GM11168 (cell line): Measurements from ENCODE around the gene FBRS.

ENCODE experiments used
- in situ Hi-C: fragments of 300-500 bp; cut with MboI; formaldehyde crosslinking; loops from one replicate; pipeline ENCODE4 v1.12.0; 2022; ENCODE audit warnings: low sequenced_read_pairs; ENCODE audit not compliant: unreplicated experiment

Gene FBRS

DNA sequence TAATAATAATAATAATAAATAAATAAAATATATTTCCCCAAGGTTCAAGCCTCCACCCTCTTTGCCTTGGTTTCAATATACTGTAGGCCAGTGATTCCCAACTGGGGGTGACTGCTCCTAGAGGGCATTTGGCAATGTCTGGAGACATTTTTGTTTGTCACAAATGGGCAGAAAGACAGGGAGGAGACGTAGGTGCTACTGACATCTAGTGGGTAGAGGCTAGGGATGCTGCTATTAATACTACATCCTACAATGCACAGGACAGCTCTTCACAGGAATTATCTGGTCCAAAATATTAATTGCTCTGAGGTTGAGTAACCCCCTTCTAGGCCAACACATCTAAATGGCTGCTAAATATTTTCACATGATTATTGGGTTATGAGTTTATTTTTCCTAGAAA is 20.3 kb upstream of the FBRS start:
- in situ Hi-C loops: no loop called here

DNA sequence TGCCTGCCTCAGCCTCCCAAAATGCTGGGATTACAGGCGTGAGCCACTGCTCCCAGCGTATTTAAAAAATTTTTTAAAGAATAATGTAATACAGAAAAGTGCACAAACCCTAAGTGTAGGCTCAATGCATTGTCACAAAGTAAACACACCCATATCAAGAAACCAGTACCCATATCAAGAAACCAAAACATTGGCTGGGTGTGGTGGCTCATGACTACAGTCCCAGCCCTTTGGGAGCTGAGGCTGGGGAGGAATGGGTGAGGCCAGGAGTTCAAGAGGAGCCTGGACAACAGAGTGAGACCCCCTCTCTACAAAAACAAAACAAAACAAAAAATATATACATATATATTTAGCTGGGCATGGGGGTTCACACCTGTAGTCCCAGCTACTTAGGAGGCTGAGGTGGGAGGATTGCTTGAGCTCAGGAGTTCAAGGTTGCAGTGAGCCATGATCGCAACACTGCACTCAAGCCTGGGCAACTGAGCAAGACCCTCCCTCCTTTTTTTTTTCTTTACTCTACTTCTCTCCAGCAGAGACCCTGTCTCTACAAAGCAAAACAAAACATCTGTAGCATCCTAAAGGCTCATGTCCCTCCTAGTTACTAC is 16.8 kb upstream of the FBRS start:
- in situ Hi-C loops: no loop called here

DNA sequence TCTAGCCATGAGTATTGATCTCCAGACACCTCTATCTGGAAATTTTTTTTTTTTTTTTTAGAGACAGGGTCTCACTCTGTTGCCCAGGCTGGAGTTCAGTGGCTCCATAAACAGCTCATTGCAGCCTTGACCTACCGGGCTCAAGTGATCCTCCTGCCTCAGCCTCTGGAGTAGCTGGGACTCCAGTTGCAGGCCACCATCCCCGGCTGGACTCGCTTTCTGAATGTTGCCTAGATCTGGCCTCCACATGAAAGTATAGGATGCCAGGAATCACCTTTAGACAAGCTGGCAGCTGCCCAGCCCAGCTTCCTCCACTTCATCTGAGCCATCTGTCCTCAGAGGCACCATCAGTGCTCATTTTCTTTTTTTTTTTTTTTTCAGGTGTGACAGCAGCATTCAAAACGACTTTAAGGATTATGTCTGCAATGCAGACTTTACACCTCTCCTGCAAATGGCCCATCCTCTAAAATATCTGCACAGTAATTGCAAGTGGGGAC is 13.8 kb upstream of the FBRS start:
- in situ Hi-C loops: no loop called here

DNA sequence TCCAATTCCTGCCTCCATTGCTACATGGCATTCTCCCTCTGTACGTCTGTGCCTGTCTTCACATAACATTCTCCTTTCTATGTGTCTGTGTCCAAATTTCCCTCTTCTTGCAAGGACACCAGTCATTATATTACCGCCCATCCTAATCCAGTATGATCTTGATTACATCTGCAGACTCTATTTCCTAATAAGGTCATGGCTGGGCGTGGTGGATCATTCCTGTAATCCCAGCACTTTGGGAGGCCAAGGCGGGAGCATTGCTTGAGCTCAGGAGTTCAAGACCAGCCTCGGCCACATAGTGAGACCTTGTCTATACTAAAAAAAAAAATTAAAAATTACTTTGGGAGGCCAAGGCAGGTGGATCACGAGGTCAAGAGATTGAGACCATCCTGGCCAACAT is 12.5 kb upstream of the FBRS start:
- in situ Hi-C loops: no loop called here

DNA sequence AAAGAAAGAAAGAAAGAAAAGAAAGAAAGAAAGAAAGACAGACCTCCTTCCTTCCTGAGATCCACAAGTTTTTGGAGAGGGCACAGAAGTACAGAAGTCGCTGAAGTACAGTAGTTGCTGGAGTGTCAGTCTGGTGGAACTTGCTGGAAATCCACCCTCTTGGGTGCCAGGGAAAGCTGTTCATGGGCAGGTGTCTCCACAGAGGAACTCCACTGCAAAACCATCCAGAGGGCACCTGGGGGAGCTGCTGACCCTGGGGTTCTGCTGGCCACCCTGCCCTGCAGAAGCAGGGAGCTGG is 11.0 kb upstream of the FBRS start:
- in situ Hi-C loops: no loop called here

DNA sequence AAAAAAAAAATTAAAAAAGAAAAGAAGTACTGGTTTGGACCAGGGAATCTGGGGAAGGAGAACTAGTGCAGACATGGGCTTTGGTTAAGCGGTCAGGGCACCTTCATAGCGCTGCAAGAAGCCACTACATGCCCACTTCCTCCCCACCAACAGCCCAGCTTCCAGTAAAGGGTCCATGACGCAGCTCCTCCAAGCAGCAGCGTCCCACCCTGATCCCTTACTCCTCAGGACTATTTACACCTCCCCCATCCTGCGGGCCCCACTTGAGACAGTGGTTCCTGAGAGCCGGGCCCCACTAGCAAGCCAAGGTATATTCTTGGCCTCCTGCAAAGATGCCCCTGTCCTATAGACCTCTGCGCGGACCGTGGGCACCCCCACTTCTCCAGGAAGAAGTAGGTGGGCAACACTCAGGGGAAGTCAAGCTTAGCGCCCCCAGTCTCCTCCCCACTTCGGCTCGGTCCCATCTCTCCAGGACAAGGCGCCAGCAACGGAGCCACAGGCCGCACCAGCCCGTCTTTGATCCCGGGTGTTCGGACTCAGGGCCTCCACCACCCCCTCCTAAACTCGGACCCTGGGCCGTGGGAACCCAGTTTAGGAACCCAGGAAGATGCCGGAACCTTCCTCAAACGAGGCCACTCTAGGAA is 8.4 kb upstream of the FBRS start:
- in situ Hi-C loops: no loop called here

DNA sequence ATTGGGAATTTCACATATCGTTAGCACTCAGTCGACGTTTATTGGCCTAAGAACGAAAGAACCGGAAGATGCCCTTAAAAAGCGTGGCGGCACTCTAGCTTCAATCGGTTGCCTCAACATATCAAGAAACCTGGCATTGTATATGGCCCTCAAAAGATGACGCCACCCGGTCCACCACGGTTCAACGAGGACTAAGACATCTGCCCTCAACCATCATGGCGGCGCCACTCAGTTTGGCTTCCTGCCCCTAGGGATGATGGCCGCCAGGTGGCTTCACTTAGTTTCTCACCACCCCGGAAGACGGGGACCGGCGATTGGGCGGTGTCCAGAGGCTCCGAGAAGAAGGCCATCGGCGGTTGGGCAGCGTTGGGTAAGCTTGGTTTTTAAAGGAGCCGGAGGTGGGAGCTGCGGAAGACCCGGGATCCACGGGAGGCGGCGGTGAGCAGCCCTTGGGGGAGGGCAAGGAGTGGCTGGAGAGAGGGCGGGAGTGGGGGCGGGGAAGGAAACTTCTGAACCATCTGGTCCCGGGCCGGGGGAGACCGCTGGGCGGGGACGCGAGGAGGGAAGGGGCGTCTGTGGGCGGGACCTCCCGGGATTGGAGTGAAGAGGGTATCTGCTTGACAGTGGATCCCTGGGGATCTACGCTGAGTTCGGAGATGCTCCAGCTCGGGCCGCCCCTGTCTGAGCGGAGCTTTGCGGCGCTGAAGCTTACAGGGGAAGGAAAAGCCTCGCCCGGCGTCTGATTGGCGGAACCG is 7.7 kb upstream of the FBRS start, which contains the start of gene PRR14:
PRR14 (plus strand) TSS at position 592 of the 755 bp plus-strand sequence. CDS start 686 bp downstream, outside the sequence.
- in situ Hi-C loops: no loop called here

DNA sequence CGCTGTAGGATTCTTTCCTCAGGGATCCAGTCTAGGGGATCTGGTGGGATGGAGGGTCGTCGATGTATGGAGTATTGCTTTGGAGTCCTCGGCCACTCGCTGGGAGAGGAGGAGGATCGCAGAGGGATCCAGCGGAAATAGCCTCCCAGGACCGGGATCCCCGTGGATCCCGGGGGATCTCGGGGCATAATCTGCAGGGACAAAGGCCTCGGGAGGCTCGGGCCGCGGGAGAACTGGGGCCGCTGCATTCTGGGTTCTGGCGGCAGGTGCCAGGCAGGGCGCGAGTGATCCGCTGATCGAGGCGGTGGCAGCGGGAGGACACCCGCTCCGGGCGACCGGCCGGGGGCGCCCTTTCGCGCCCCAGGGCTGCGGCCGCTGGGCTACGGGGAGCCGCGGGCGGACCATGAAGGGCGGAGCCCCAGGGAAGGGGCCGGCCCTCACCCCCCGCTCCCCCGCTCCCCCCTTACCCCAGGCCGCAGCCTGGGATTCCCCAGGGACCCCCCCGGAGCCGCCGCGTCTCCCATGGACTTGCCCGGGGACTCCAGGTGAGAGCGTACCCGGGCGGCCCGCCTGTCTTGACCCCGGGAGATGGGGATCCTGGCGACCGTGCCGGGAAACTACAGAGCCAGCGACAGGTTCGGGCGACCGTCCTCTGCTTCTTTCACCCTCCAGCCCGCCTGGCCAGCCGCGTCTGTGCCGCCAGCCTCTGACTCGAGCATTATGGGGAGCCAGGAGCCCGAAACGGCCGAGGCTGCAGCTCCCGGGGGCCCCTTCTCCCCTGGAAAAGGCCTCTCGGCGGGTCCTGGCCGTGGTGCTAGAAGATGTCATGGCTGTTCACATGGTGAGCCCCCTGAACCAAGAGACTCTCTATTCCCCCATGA is 6.9 kb upstream of the FBRS start:
- in situ Hi-C loops: no loop called here

DNA sequence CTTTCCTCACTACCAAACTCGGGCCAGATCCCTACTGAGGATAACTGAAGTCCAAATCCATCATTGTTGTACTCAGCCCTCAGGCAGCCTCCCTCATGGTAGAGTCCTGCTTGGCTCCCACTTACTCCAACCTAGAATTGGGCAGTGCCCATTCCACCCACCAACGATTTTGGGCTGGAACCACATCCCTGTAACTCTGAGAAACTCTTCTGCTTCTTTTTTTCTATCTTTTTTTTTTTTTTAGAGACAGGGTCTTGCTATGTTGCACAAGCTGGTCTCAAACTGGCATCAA is 6.3 kb upstream of the FBRS start:
- in situ Hi-C loops: no loop called here

DNA sequence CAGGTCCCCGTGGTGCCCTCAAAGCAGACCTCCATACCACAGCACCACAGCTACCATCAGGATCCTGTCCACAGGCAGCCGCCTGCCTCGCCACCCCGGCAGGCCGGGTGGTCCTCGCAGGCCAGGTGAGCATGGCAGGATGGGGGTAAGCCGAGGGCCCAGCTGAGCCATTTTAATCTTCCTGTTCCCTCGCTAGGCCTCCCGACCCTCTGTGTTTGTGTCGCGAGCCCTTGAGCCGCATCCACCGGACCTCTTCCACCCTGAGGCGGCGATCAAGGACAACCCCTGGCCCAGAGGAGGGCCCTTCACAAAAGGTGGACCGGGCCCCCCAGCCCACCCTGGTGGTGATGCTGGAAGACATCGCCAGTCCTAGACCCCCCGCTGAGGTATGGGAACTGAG is 5.5 kb upstream of the FBRS start:
- in situ Hi-C loops: no loop called here

DNA sequence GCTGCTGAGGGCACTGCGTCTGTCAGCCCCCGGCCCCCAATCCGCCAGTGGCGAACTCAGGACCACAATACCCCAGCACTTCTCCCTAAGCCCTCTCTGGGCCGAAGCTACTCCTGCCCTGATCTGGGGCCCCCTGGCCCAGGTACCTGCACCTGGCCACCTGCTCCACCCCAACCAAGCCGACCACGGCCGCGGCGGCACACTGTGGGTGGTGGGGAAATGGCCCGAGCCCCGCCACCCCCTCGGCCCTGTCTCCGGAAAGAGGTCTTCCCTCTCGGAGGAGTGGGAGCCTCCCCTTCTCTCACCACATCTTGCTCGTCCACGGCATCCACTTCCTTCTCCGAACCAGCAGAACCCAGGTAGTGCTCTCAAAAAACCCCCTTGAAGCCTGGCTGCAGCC is 3.4 kb upstream of the FBRS start:
- in situ Hi-C loops: no loop called here

DNA sequence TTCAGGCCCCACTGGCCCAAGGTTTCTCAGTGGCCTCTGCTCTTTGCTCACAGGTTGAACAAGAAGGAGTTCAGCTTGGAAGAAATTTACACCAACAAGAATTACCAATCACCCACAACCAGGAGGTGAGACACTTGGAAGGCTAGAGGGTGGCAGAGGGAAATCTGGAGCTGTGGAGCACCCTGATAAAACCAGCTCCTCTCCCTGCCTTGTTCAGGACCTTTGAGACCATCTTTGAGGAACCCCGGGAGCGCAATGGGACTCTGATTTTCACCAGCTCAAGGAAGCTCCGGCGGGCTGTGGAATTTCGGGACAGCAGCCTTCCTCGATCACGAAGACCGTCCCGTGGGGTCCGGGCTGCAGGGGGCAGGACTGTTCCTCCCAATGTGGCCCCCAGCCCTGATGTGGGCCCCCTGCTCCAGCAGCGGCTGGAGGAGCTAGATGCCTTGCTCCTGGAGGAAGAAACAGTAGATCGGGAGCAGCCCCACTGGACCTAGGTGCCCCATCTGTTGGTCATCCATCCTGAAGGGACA is 2.4 kb upstream of the FBRS start:
- in situ Hi-C loops: no loop called here

DNA sequence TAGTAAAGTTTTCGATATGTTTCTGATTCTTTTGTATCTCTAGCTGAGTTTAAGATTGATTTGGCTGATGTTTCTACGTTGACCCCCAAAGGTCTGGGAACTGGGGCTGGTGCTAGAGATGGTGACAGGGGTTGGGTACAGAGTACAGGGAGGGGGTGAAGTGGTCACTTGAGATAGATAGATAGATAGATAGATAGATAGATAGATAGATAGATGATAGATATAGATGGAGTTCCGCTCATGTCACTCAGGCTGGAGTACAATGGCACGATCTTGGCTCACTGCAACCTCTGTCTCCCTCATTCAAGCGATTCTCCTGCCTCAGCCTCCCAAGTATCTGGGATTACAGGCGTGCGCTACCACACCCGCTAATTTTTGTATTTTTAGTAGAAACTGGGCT is 1.8 kb upstream of the FBRS start:
- in situ Hi-C loops: no loop called here

DNA sequence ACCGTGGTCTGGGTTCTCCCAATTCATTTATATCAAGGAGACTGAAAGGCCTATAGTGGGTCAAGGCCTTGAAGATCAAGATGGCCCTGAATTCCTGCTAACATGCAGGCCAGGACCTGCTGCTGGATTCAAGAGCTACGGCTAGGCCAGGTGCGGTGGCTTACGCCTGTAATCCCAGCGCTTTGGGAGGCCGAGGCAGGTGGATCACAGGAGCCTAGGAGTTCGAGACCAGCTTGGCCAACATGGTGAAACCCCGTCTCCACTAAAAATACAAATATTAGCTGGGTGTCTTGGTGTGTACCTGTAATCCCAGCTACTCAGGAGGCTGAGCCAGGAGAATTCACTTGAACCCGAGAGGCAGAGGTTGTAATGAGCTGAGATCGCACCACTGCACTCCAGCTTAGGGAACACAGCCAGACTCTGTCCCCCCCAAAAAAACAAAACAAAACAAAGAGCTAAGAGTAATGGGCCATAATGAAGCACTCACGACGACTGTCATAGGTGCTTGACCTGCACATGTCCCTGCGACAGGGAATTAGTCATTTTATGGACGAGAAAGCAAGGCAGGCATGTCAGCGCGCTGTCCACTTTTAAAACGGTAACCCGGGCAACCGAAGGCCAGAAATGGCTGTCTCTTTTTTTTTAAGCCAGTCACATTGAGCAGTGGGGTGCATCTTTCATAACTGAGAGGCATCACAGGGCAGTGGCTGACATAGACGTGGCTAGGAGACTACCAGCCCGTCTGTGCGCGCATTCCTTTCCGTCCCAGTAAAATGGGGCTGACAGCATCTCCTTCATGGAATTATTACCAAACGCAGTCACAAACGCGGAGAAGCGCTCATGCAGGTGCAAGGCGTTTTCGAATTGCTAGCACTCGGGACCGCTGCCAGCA is 1.0 kb upstream of the FBRS start:
- in situ Hi-C loops: no loop called here

DNA sequence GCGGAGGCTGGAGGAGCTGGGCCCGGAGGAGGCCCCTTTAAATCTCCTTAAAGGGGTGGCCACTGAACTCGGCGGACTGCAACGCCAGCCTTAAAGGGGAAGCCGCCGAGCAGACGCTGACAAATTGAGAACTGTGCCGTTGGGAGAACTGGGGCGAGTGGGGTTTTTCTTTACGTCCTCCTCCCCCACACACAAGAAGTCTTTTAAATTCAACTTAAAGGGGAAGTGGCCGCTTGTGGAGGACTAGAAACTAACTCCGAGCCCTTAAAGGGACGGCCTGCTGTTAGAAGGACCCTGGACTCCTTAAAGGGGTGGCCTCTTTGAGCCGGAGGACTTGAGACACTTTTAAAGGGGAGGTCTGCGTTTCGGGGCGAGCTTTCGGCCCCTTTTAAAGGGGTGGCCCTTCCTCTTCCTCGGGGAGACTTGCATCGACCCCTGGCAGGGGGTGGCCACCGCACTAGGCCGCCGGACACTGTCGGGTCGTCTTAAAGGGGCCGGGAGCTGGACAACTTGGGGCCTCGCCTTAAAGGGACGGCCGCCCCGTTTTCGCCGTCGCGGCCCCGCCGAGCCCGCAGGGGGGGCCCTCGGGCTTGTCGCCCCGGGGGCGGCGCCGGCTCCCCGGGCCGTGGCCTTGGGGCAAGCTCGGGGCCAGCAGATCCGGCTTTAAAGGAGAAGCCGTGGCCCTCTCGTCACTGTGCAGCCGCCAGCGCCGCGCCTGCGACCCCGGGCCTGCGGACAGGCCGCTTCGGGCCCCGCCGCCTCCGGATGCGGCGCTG is 688 bp downstream of the FBRS start:
- in situ Hi-C loops: no loop called here

DNA sequence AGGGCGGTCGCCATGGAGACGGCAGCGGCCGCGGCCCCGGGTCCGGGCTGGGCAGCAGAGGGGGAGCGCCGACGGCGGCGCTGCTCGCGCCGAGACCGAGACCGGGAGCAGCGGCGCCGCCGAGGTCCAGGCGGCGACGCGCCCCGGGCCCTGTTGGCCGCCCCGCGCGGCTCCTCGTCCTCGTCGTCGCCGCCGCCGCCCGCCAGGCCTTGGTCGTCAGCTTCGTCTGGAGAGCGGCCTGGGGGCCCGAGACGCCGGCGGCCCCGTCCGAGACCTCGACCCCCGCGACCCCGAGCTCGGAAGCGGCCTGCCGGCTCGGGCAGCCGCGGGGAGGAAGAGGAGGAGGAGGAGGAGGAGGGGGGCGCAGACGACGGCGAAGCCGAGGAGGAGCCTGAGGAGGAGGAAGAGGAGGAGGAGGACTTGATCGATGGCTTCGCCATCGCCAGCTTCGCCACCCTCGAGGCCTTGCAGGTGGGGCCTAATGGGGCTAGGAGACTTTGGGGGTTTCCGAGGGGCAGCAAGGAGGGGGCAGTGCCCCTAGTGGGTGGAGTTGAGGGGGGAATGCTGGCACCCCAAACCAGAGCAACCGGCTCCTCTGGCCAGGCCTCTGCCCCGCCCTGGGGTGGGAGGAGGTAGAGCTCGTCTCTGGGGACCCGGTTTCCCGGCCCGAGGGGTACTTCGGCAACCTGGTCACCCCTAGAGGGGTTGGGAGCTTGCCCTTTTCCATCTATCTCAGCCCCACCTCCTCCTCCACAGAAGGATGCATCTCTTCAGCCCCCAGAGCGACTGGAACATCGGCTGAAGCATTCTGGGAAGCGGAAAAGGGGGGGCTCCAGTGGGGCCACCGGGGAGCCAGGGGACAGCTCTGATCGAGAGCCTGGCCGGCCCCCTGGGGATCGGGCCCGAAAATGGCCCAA is 1.5 kb downstream of the FBRS start:
- in situ Hi-C loops: no loop called here

DNA sequence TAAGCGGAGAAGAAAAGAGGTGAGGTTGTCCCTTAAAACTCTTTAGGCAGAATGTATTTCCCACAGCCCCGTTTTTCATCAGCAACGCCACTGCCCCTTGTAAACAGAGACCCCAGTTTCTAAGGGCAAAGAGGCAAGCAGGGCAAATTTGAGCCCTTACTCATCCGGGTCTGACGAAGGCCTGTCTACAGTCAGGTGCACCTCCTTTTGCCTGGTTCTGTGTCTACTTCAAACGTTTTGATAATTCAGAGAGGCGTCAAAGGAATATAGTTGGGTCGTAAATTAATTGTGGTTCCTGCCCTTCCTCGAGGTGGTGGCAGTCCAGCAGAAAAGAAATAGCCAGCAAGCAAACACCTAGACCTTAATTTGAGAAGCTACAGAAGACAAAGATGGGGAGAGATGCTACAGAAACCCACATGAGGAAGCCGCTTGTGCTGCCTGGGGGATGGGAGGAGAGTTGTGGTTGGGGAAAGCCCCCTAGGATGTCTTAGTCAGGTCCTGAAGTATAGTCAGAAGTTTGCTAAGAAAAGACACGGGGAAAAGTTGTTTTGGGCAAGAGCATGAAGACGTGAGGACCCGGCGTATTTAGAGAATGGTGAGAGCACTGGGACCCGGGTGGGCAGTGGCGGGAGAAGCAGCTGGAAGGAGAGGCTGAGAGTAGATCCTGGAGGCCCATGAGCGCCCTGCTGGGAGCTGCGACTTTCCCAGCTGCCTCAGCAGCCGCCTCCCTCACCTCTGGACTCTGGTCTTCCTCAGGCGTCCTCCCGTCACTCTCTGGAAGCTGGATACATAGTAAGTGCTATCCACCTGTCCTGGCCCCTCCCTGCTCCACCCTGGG is 2.4 kb downstream of the FBRS start:
- in situ Hi-C loops: no loop called here
